ENCODE measurements around the gene YPEL2. TPM values are rescaled to one million over a fixed set of nuclear protein-coding genes. Genes with fewer than 3 reads are reported as not detected.
A peak's percentile ranks its signal among the peaks of the same experiment; 100 is the strongest.

Gene YPEL2
- total and polyA plus RNA-seq, 2 of the 13 experiments (the other 11 are each of a cell fraction or from before 2014, with no cell fraction given): 8.5 to 21.1 TPM

- no peak for TF ChIP-seq MTF1 (CRISPR knock-in tag; IDR thresholded peaks at IDR 0.05)
- peak; percentile 84; the same call in 1 of the 2 replicates for TF ChIP-seq ZNF567 (CRISPR knock-in tag; IDR thresholded peaks at IDR 0.05; ENCODE audit: borderline replicate concordance)
- TF ChIP-seq, protein P1, sequence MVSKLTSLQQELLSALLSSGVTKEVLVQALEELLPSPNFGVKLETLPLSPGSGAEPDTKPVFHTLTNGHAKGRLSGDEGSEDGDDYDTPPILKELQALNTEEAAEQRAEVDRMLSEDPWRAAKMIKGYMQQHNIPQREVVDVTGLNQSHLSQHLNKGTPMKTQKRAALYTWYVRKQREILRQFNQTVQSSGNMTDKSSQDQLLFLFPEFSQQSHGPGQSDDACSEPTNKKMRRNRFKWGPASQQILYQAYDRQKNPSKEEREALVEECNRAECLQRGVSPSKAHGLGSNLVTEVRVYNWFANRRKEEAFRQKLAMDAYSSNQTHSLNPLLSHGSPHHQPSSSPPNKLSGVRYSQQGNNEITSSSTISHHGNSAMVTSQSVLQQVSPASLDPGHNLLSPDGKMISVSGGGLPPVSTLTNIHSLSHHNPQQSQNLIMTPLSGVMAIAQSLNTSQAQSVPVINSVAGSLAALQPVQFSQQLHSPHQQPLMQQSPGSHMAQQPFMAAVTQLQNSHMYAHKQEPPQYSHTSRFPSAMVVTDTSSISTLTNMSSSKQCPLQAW (CRISPR knock-in tag; IDR thresholded peaks at IDR 0.05): peak; percentile 98
- TF ChIP-seq HMG20B (CRISPR knock-in tag; conservative IDR thresholded peaks at IDR 0.05): no peak
- TF ChIP-seq, protein P2, sequence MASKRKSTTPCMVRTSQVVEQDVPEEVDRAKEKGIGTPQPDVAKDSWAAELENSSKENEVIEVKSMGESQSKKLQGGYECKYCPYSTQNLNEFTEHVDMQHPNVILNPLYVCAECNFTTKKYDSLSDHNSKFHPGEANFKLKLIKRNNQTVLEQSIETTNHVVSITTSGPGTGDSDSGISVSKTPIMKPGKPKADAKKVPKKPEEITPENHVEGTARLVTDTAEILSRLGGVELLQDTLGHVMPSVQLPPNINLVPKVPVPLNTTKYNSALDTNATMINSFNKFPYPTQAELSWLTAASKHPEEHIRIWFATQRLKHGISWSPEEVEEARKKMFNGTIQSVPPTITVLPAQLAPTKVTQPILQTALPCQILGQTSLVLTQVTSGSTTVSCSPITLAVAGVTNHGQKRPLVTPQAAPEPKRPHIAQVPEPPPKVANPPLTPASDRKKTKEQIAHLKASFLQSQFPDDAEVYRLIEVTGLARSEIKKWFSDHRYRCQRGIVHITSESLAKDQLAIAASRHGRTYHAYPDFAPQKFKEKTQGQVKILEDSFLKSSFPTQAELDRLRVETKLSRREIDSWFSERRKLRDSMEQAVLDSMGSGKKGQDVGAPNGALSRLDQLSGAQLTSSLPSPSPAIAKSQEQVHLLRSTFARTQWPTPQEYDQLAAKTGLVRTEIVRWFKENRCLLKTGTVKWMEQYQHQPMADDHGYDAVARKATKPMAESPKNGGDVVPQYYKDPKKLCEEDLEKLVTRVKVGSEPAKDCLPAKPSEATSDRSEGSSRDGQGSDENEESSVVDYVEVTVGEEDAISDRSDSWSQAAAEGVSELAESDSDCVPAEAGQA (IDR thresholded peaks at IDR 0.05; ENCODE audit: low read depth): no peak
- TF ChIP-seq, protein P2 (CRISPR knock-in tag; IDR thresholded peaks at IDR 0.05; ENCODE audit: borderline replicate concordance): no peak
- TF ChIP-seq ZNF256 (CRISPR knock-in tag; conservative IDR thresholded peaks at IDR 0.05): 0 out of 2 replicates have a peak, but pooled peaks have one; percentile 40
- TF ChIP-seq GTF2F1 (IDR thresholded peaks at IDR 0.05; ENCODE audit: low read length): no peak
- TF ChIP-seq ZNF83 (CRISPR knock-in tag; IDR thresholded peaks at IDR 0.05; ENCODE audit: borderline replicate concordance): no peak
- TF ChIP-seq U2AF2 (IDR thresholded peaks at IDR 0.05; ENCODE audit: low read depth, low read length): no peak
- no peak for TF ChIP-seq ZNF326 (CRISPR knock-in tag; IDR thresholded peaks at IDR 0.05; ENCODE audit: borderline replicate concordance)
- TF ChIP-seq ASH2L (IDR thresholded peaks at IDR 0.05; ENCODE audit: insufficient read length, low read depth, low read length): no peak
- peak; percentile 78 for TF ChIP-seq NR2F6 (IDR thresholded peaks at IDR 0.05)
- TF ChIP-seq NR2F6 (CRISPR knock-in tag; IDR thresholded peaks at IDR 0.05): peak; percentile 81
- TF ChIP-seq ZNF503 (CRISPR knock-in tag; IDR thresholded peaks at IDR 0.05): peak; percentile 58; the same call in 1 of the 2 replicates
- TF ChIP-seq ZNF746 (CRISPR knock-in tag; IDR thresholded peaks at IDR 0.05): no peak; the same call in 1 of the 2 replicates
Observed at GRCh38 chr17:59330053-59330942, 1.2 kb upstream of the YPEL2 start (continued).
